H1 (cell line): Measurements from ENCODE around the gene MYRIP. TPM values are rescaled to one million over a fixed set of nuclear protein-coding genes. Genes with fewer than 3 reads are reported as not detected.
A peak's percentile ranks its signal among the peaks of the same experiment; 100 is the strongest.

Experiments used
- CHD7 ChIP-seq: fragments of 300-600 bp; sonication (generic); IDR thresholded peaks from 2 replicates; pipeline ENCODE4 v1.7.1; 2012; ENCODE audit warnings: low read length, moderate library complexity, mild to moderate bottlenecking, inconsistent platforms; ENCODE audit not compliant: insufficient replicate concordance
- CREB1 ChIP-seq: IDR thresholded peaks from 2 replicates; pipeline ENCODE4 v1.6.1; 2012; ENCODE audit warnings: inconsistent platforms
- EGR1 ChIP-seq: IDR thresholded peaks from 2 replicates; pipeline ENCODE4 v1.6.1; 2011; ENCODE audit warnings: low read depth, low read length, borderline replicate concordance
- EP300 ChIP-seq, 2 experiments: IDR thresholded peaks; 1 replicate in 1 of 2; 2 replicates in 1 of 2; pipeline ENCODE4 v1.6.1; 2011 to 2012; ENCODE audit warnings: low read depth in 2 of 2, low read length in 2 of 2, mild to moderate bottlenecking in 2 of 2, borderline replicate concordance in 1 of 2, inconsistent platforms in 1 of 2, moderate library complexity in 1 of 2
- GABPA ChIP-seq: IDR thresholded peaks from 2 replicates; pipeline ENCODE4 v1.6.1; 2011; ENCODE audit warnings: mild to moderate bottlenecking, low read length, moderate library complexity, borderline replicate concordance; ENCODE audit not compliant: insufficient read depth
- PHF8 ChIP-seq: fragments of 200-600 bp; sonication (generic); conservative IDR thresholded peaks from 2 replicates; pipeline ENCODE4 v1.7.1; 2012; ENCODE audit warnings: low read depth, mild to moderate bottlenecking, inconsistent platforms, low read length, moderate library complexity
- SAP30 ChIP-seq: fragments of 300-600 bp; sonication (generic); IDR thresholded peaks from 2 replicates; pipeline ENCODE4 v1.7.1; 2012; ENCODE audit warnings: low read length, moderate library complexity, mild to moderate bottlenecking, inconsistent platforms; ENCODE audit not compliant: insufficient read depth, insufficient replicate concordance
- SUZ12 ChIP-seq: fragments of 200-600 bp; sonication (generic); IDR thresholded peaks from 2 replicates; pipeline ENCODE4 v1.6.1; 2012; ENCODE audit warnings: mild to moderate bottlenecking, inconsistent platforms, low read length, moderate library complexity, mixed read lengths
- TAF7 ChIP-seq: optimal IDR thresholded peaks from 2 replicates; pipeline ENCODE3; 2011; ENCODE audit warnings: low read depth, mild to moderate bottlenecking, inconsistent platforms, low read length, moderate library complexity, borderline replicate concordance
- TBP ChIP-seq: IDR thresholded peaks from 2 replicates; pipeline ENCODE4 v1.6.1; 2011; ENCODE audit warnings: low read depth, low read length, improper control_type of control experiment
- TEAD4 ChIP-seq: IDR thresholded peaks from 2 replicates; pipeline ENCODE4 v1.6.1; 2012; ENCODE audit warnings: low read depth, low read length, inconsistent platforms, mixed read lengths
- polyA plus RNA-seq, 7 experiments: library from polyadenylated mRNA; depleted of rRNA in 3 of 7; stranded (reverse) in 5 of 7; unstranded in 2 of 7; fragments of >200 nt in 5 of 7; fragments of 200-250 nt in 2 of 7; gene quantifications; 1 replicate in 5 of 7; 2 replicates in 1 of 7; 4 replicates in 1 of 7; pipeline versions ENCODE4 v1.2.1 to v1.2.3, GENCODE V29; 2011 to 2013; ENCODE audit warnings: missing spikeins in 2 of 7, mixed read lengths in 2 of 7
- total RNA-seq: library from RNA; stranded (reverse); fragmentation: NEBNext Ultra II Directional; extraction: Animal tissue kit (Norgen Biotek cat#: 25700); gene quantifications from 2 replicates; pipeline ENCODE4 v1.2.1, GENCODE V29; 2021

The MYRIP gene
- total and polyA plus RNA-seq, 2 of the 8 experiments (the other 6 are each of a cell fraction or from before 2014, with no cell fraction given): 0.54 to 4.3 TPM

- TF ChIP-seq CHD7: no peak
- TF ChIP-seq SUZ12: no peak
- TF ChIP-seq TAF7: peak; percentile 40
- peak; percentile 91 for TF ChIP-seq TBP
- peak; percentile 67; the same call in 1 of the 2 replicates for TF ChIP-seq CREB1
- TF ChIP-seq EP300 (IDR thresholded peaks at IDR 0.05; ENCODE audit: borderline replicate concordance in 1 of 2, low read depth in 2 of 2, low read length in 2 of 2): 0 out of 3 replicates have a peak, but pooled peaks of 1 of the 2 experiments have one; percentile 41
- peak; percentile 90 for TF ChIP-seq PHF8
- TF ChIP-seq TEAD4: 0 out of 2 replicates have a peak, but pooled peaks have one; percentile 23
- peak; percentile 29 for TF ChIP-seq SAP30
- TF ChIP-seq EGR1: peak; percentile 90
- TF ChIP-seq GABPA: no peak
Measured at GRCh38 chr3:40309418-40309924, 500.1 kb downstream of the MYRIP start, which contains the start of gene EIF1B (continued).
